ENCODE results near the gene BRAF.
"Not testable (repeated sequence)": the region's sequence is repeated elsewhere in the genome, so short reads cannot be mapped to it uniquely, and the experiment has no call there.

- not testable (repeated sequence) for TF ChIP-seq POLR2A (IDR thresholded peaks at IDR 0.05; ENCODE audit: low read length); GATA1 (IDR thresholded peaks at IDR 0.05; ENCODE audit: low read depth, low read length)
These were observed 254.9 kb downstream of the BRAF start for GRCh38 chr7:140669862-140670261.

Data from erythroblast (primary cell).